SK-N-SH treated with all-trans-retinoic acid at 6 μM for 48 hours (cell line): ENCODE data around the gene SLC16A13.

Experiments used
- ATAC-seq: fragments of 200-7000 bp; cut with Tn5 transposase; 3 replicates; pipeline ENCODE4 v1.9.1; 2020; ENCODE audit warnings: mild to moderate bottlenecking, moderate library complexity
- ARNTL ChIP-seq: fragments of 450-650 bp; formaldehyde crosslinking; IDR thresholded peaks from 2 replicates; pipeline ENCODE4 v1.5.0; 2020; ENCODE audit warnings: low read depth, mild to moderate bottlenecking, moderate library complexity, borderline replicate concordance
- BACH2 ChIP-seq: fragments of 250-450 bp; sonication (Bioruptor Pico); IDR thresholded peaks from 2 replicates; pipeline ENCODE4 v1.9.0; 2021; ENCODE audit warnings: mild to moderate bottlenecking, borderline replicate concordance
- CREB5 ChIP-seq: fragments of 250-450 bp; sonication (Bioruptor Pico); IDR thresholded peaks from 2 replicates; pipeline ENCODE4 v1.5.1; 2020; ENCODE audit warnings: low read depth, mild to moderate bottlenecking, moderate library complexity
- CSDC2 ChIP-seq: fragments of 250-450 bp; sonication (Bioruptor Pico); IDR thresholded peaks from 2 replicates; pipeline ENCODE4 v1.5.0; 2020; ENCODE audit warnings: mild to moderate bottlenecking, moderate library complexity
- CSRNP3 ChIP-seq: fragments of 250-450 bp; sonication (Bioruptor Pico); IDR thresholded peaks from 2 replicates; pipeline ENCODE4 v1.5.1; 2021; ENCODE audit warnings: mild to moderate bottlenecking, moderate library complexity
- ESRRG ChIP-seq: fragments of 250-450 bp; sonication (Bioruptor Pico); IDR thresholded peaks from 2 replicates; pipeline ENCODE4 v1.6.1; 2021; ENCODE audit warnings: mild to moderate bottlenecking
- GLIS3 ChIP-seq: fragments of 250-450 bp; sonication (Bioruptor Pico); IDR thresholded peaks from 2 replicates; pipeline ENCODE4 v1.5.0; 2020; ENCODE audit warnings: mild to moderate bottlenecking, moderate library complexity
- ISL1 ChIP-seq: fragments of 250-450 bp; sonication (Bioruptor Pico); IDR thresholded peaks from 2 replicates; pipeline ENCODE4 v2.1.2; 2022; ENCODE audit warnings: mild to moderate bottlenecking, moderate library complexity
- OSR1 ChIP-seq: fragments of 250-450 bp; sonication (Bioruptor Pico); IDR thresholded peaks from 2 replicates; pipeline ENCODE4 v1.8.0; 2022; ENCODE audit warnings: moderate library complexity, mild to moderate bottlenecking, inconsistent platforms
- PPARA ChIP-seq: fragments of 250-450 bp; sonication (Bioruptor Pico); IDR thresholded peaks from 2 replicates; pipeline ENCODE4 v1.5.0; 2020; ENCODE audit warnings: mild to moderate bottlenecking, borderline replicate concordance
- RARB ChIP-seq: fragments of 250-450 bp; sonication (Bioruptor Pico); IDR thresholded peaks from 2 replicates; pipeline ENCODE4 v1.8.0; 2021; ENCODE audit warnings: mild to moderate bottlenecking, moderate library complexity
- SNAI2 ChIP-seq: fragments of 250-450 bp; sonication (Bioruptor Pico); IDR thresholded peaks from 2 replicates; pipeline ENCODE4 v1.5.0; 2020; ENCODE audit warnings: mild to moderate bottlenecking, moderate library complexity
- TCF4 ChIP-seq: fragments of 250-450 bp; sonication (Bioruptor Pico); IDR thresholded peaks from 2 replicates; pipeline ENCODE4 v1.8.0; 2021; ENCODE audit warnings: mild to moderate bottlenecking, moderate library complexity, borderline replicate concordance
- TOX ChIP-seq: fragments of 250-450 bp; sonication (Bioruptor Pico); IDR thresholded peaks from 2 replicates; pipeline ENCODE4 v1.8.0; 2021; ENCODE audit warnings: mild to moderate bottlenecking, moderate library complexity, borderline replicate concordance
- ZC3H10 ChIP-seq: fragments of 250-450 bp; sonication (Bioruptor Pico); IDR thresholded peaks from 2 replicates; pipeline ENCODE4 v1.5.1; 2021; ENCODE audit warnings: mild to moderate bottlenecking, moderate library complexity
- ZFP3 ChIP-seq: fragments of 250-450 bp; sonication (Bioruptor Pico); IDR thresholded peaks from 2 replicates; pipeline ENCODE4 v1.5.0; 2020; ENCODE audit warnings: mild to moderate bottlenecking, moderate library complexity
- ZFP30 ChIP-seq: fragments of 450-650 bp; formaldehyde crosslinking; IDR thresholded peaks from 2 replicates; pipeline ENCODE4 v1.5.0; 2022; ENCODE audit warnings: mild to moderate bottlenecking, moderate library complexity
- ZNF565 ChIP-seq: fragments of 450-650 bp; formaldehyde crosslinking; conservative IDR thresholded peaks from 2 replicates; pipeline ENCODE4 v1.5.0; 2020; ENCODE audit warnings: low read depth, mild to moderate bottlenecking, moderate library complexity
- ZNF70 ChIP-seq: fragments of 450-650 bp; formaldehyde crosslinking; IDR thresholded peaks from 2 replicates; pipeline ENCODE4 v1.5.0; 2020; ENCODE audit warnings: mild to moderate bottlenecking, moderate library complexity
- ZNF8 ChIP-seq: fragments of 450-650 bp; formaldehyde crosslinking; IDR thresholded peaks from 2 replicates; pipeline ENCODE4 v1.5.0; 2020; ENCODE audit warnings: mild to moderate bottlenecking, moderate library complexity
- TF ChIP-seq, protein P1 (sequence below): fragments of 250-450 bp; sonication (Bioruptor Pico); IDR thresholded peaks from 2 replicates; pipeline ENCODE4 v1.5.0; 2020; ENCODE audit warnings: mild to moderate bottlenecking, moderate library complexity
- TF ChIP-seq, protein P2 (sequence below): fragments of 250-450 bp; sonication (Bioruptor Pico); IDR thresholded peaks from 2 replicates; pipeline ENCODE4 v1.8.0; 2021; ENCODE audit warnings: low read depth, mild to moderate bottlenecking, moderate library complexity, borderline replicate concordance

SLC16A13 gene

DNA sequence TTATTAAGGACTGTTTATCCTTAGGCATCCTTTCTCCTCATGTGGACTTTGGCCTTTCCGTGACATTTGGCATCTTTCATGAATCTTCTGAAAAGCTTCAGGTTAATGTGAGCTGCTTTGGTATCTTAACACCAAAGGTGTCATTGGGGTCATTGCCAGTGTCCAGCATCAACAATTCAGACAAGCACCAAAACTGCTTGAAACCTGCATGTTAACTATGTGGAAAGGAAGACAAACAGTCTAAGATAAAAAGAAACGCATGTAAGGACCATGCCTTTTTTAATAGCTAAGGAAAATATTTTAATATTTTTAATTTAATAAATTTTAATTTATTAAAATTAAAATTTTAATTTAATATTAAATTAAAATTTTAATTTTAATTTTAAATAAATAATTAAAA lies 32.1 kb upstream of the SLC16A13 start:
- no peak for ATAC-seq
- TF ChIP-seq CSRNP3 (CRISPR knock-in tag) (no peak), ISL1 (no peak), ARNTL (CRISPR knock-in tag) (no peak), ZNF8 (CRISPR knock-in tag) (no peak), BACH2 (CRISPR knock-in tag) (no peak), ZFP3 (CRISPR knock-in tag) (no peak), RARB (CRISPR knock-in tag) (no peak), TCF4 (CRISPR knock-in tag) (no peak), PPARA (CRISPR knock-in tag) (no peak)
- TF ChIP-seq, protein P1, sequence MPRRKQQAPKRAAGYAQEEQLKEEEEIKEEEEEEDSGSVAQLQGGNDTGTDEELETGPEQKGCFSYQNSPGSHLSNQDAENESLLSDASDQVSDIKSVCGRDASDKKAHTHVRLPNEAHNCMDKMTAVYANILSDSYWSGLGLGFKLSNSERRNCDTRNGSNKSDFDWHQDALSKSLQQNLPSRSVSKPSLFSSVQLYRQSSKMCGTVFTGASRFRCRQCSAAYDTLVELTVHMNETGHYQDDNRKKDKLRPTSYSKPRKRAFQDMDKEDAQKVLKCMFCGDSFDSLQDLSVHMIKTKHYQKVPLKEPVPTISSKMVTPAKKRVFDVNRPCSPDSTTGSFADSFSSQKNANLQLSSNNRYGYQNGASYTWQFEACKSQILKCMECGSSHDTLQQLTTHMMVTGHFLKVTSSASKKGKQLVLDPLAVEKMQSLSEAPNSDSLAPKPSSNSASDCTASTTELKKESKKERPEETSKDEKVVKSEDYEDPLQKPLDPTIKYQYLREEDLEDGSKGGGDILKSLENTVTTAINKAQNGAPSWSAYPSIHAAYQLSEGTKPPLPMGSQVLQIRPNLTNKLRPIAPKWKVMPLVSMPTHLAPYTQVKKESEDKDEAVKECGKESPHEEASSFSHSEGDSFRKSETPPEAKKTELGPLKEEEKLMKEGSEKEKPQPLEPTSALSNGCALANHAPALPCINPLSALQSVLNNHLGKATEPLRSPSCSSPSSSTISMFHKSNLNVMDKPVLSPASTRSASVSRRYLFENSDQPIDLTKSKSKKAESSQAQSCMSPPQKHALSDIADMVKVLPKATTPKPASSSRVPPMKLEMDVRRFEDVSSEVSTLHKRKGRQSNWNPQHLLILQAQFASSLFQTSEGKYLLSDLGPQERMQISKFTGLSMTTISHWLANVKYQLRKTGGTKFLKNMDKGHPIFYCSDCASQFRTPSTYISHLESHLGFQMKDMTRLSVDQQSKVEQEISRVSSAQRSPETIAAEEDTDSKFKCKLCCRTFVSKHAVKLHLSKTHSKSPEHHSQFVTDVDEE (CRISPR knock-in tag) = no peak

DNA sequence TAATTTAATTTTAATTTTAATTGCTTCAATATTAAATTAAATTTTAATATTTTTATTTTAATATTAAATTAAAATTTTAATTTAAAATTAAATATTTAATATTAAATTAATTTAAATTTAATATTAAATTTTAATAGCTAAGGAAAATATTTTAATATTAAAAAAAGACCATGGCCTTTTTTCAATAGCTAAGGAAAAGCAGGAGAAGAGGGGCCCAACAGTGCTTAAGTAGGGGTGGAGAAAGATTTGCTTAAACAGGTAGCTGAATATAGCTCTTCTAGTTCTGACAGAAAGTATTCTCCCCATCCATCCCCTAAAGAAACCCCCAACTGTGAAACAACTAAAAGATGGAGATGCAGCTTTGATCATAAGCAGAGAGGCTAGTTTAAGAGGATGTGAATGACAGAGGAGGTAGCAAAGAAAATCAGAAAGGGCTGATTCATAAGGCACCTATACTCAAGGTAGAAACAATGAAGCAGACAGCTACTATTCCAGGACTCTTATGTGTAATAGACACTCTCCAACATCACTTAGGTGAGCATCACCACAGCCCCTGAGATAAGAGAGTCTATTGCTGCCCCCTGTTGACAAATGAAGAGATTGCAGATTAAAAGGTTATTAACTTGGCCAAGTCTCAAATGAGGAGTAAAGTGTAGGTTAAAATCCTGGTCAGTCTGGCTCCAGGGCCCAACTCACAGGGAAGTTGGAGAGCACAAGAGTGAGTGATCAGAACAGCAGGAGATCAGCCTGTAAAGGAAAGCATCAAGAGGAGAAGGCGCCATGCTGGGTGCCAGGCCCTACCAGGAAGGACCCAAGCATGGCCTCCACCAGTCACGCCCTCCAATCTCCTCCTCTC lies 31.2 kb upstream of the SLC16A13 start:
- no peak for TF ChIP-seq ZNF70 (CRISPR knock-in tag)
- TF ChIP-seq ZC3H10 (CRISPR knock-in tag) = no peak
- peak; percentile 92 for ATAC-seq

- no peak for ATAC-seq
- no peak for TF ChIP-seq ISL1
- TF ChIP-seq ZNF70 (CRISPR knock-in tag) = no peak
- no peak for TF ChIP-seq TOX (CRISPR knock-in tag)
- TF ChIP-seq CREB5 (CRISPR knock-in tag) = no peak
- no peak for TF ChIP-seq SNAI2 (CRISPR knock-in tag)
- no peak for TF ChIP-seq RARB (CRISPR knock-in tag)
- TF ChIP-seq ZFP3 (CRISPR knock-in tag) = no peak
- TF ChIP-seq, protein P2, sequence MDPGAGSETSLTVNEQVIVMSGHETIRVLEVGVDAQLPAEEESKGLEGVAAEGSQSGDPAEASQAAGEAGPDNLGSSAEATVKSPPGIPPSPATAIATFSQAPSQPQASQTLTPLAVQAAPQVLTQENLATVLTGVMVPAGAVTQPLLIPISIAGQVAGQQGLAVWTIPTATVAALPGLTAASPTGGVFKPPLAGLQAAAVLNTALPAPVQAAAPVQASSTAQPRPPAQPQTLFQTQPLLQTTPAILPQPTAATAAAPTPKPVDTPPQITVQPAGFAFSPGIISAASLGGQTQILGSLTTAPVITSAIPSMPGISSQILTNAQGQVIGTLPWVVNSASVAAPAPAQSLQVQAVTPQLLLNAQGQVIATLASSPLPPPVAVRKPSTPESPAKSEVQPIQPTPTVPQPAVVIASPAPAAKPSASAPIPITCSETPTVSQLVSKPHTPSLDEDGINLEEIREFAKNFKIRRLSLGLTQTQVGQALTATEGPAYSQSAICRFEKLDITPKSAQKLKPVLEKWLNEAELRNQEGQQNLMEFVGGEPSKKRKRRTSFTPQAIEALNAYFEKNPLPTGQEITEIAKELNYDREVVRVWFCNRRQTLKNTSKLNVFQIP (CRISPR knock-in tag) = no peak
- TF ChIP-seq OSR1 (CRISPR knock-in tag) = no peak
- no peak for TF ChIP-seq ZFP30 (CRISPR knock-in tag)
- TF ChIP-seq CSDC2 (CRISPR knock-in tag) = no peak
- no peak for TF ChIP-seq GLIS3 (CRISPR knock-in tag)
- no peak for TF ChIP-seq ZC3H10 (CRISPR knock-in tag)
- no peak for TF ChIP-seq ARNTL (CRISPR knock-in tag)
- TF ChIP-seq ZNF8 (CRISPR knock-in tag) = no peak
Measured at GRCh38 chr17:7005716-7006115, 30.1 kb upstream of the SLC16A13 start.

DNA sequence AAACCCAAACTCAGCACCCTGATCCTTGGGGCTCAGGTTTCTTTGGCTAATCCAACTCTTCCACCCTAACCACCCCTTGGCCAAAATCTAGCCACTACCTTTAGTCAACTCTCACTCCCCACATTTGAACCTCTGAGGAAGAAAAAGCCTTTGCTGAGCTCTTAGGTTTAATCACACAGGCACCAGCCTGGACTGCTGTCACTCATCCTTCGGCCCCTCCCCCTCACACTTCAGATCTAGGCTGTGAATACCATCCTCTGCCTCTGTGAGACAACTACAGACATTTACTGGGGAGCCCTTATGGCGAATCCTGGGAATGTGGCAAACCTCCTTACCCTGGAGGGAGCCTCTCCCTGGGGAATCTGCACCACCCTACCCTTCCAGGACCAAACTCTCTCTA lies 28.7 kb upstream of the SLC16A13 start:
- TF ChIP-seq CSRNP3 (CRISPR knock-in tag) (no peak), ZFP3 (CRISPR knock-in tag) (no peak), GLIS3 (CRISPR knock-in tag) (no peak), SNAI2 (CRISPR knock-in tag) (no peak), ZNF565 (no peak), ISL1 (no peak), OSR1 (CRISPR knock-in tag) (no peak), CREB5 (CRISPR knock-in tag) (no peak), ZNF70 (CRISPR knock-in tag) (no peak), ZFP30 (CRISPR knock-in tag) (no peak), BACH2 (CRISPR knock-in tag) (no peak), ESRRG (CRISPR knock-in tag) (no peak)
- TF ChIP-seq, protein P2 (CRISPR knock-in tag) = no peak
- ATAC-seq = no peak
